HUES6 (cell line): ENCODE results near the gene LCORL.
"Not testable (repeated sequence)": the region's sequence is repeated elsewhere in the genome, so short reads cannot be mapped to it uniquely, and the experiment has no call there.

Experiments used
- H3K27ac ChIP-seq: 2 replicates; pipeline ENCODE4 v1.7.0; 2013; ENCODE audit warnings: low read depth, mild to moderate bottlenecking, low read length, inconsistent platforms
- H3K27me3 ChIP-seq: 2 replicates; pipeline ENCODE4 v1.6.1; 2013; ENCODE audit warnings: low read length; ENCODE audit not compliant: control insufficient read depth, insufficient read depth
- H3K36me3 ChIP-seq: 2 replicates; pipeline ENCODE4 v1.6.1; 2013; ENCODE audit warnings: low read length; ENCODE audit not compliant: control insufficient read depth, insufficient read depth
- H3K4me1 ChIP-seq: 2 replicates; pipeline ENCODE4 v1.6.1; 2013; ENCODE audit warnings: low read length; ENCODE audit not compliant: control insufficient read depth, insufficient read depth
- H3K4me3 ChIP-seq: 2 replicates; pipeline ENCODE4 v1.5.1; 2013; ENCODE audit warnings: low read depth, low read length
- H3K9ac ChIP-seq: one replicate; pipeline ENCODE4 v1.6.1; 2013; ENCODE audit warnings: mild to moderate bottlenecking, low read length
- H3K9me3 ChIP-seq: 2 replicates; pipeline ENCODE4 v1.6.1; 2013; ENCODE audit warnings: low read depth, low read length; ENCODE audit not compliant: control insufficient read depth, insufficient read depth

LCORL gene

GRCh38 chr4:18014269-18014668 is 7.3 kb downstream of the LCORL start:
- Histone ChIP-seq H3K9ac (no peak overlapping the region), H3K9me3 (0 out of 2 replicates have a peak, but pooled peaks cover 2% of the 10 kb centered on the region), H3K36me3 (no peaks in the 10 kb centered on the region), H3K27me3 (no peaks in the 10 kb centered on the region), H3K4me3 (no peak overlapping the region), H3K27ac (no peak overlapping the region), H3K4me1 (no peaks in the 10 kb centered on the region)

- Histone ChIP-seq H3K4me3 (no peak overlapping the region), H3K36me3 (no peaks in the 10 kb centered on the region), H3K27me3 (no peaks in the 10 kb centered on the region), H3K9ac (no peak overlapping the region), H3K4me1 (no peaks in the 10 kb centered on the region), H3K27ac (no peak overlapping the region), H3K9me3 (0 out of 2 replicates have a peak, but pooled peaks cover 2% of the 10 kb centered on the region)
Measured at GRCh38 chr4:18012807-18013462, 8.6 kb downstream of the LCORL start.

GRCh38 chr4:18012134-18012806 is 9.3 kb downstream of the LCORL start:
- Histone ChIP-seq H3K27me3 (no peaks in the 10 kb centered on the region), H3K36me3 (no peaks in the 10 kb centered on the region), H3K9me3 (0 out of 2 replicates have a peak, but pooled peaks cover 2% of the 10 kb centered on the region), H3K4me3 (no peak overlapping the region), H3K9ac (no peak overlapping the region), H3K27ac (no peak overlapping the region), H3K4me1 (no peaks in the 10 kb centered on the region)

- peaks cover 28% of the 10 kb centered on the region for H3K9me3 ChIP-seq
- H3K36me3 ChIP-seq, result peaks cover 3% of the 10 kb centered on the region; the same call in 1 of the 2 replicates
- no peak overlapping the region for H3K27ac ChIP-seq
- H3K4me3 ChIP-seq, result no peak overlapping the region
- no peak overlapping the region for H3K9ac ChIP-seq
- no peaks in the 10 kb centered on the region for H3K27me3 ChIP-seq
- no peaks in the 10 kb centered on the region for H3K4me1 ChIP-seq
Measured at GRCh38 chr4:18007625-18008024, 13.9 kb downstream of the LCORL start.

- peaks cover 28% of the 10 kb centered on the region for H3K9me3 ChIP-seq
- H3K27ac ChIP-seq, H3K27me3 ChIP-seq, H3K4me3 ChIP-seq, H3K9ac ChIP-seq, H3K36me3 ChIP-seq, H3K4me1 ChIP-seq: not testable (repeated sequence)
Measured at GRCh38 chr4:18006432-18006831, 15.1 kb downstream of the LCORL start.

GRCh38 chr4:17997129-17997528 is 24.4 kb downstream of the LCORL start:
- Histone ChIP-seq H3K4me1 (no peaks in the 10 kb centered on the region), H3K27me3 (no peaks in the 10 kb centered on the region), H3K36me3 (no peaks in the 10 kb centered on the region), H3K27ac (no peak overlapping the region), H3K9me3 (no peaks in the 10 kb centered on the region; the same call in 1 of the 2 replicates), H3K4me3 (no peak overlapping the region), H3K9ac (no peak overlapping the region)

GRCh38 chr4:17995165-17995564 is 26.4 kb downstream of the LCORL start:
- Histone ChIP-seq H3K4me1 (no peaks in the 10 kb centered on the region), H3K36me3 (no peaks in the 10 kb centered on the region), H3K4me3 (no peak overlapping the region), H3K9me3 (no peaks in the 10 kb centered on the region; the same call in 1 of the 2 replicates), H3K9ac (no peak overlapping the region), H3K27ac (no peak overlapping the region), H3K27me3 (no peaks in the 10 kb centered on the region)

- H3K27ac ChIP-seq, result no peak overlapping the region
- H3K4me1 ChIP-seq, result no peaks in the 10 kb centered on the region
- H3K36me3 ChIP-seq, result no peaks in the 10 kb centered on the region
- no peak overlapping the region for H3K4me3 ChIP-seq
- H3K27me3 ChIP-seq, result no peaks in the 10 kb centered on the region
- peaks cover 68% of the 10 kb centered on the region for H3K9me3 ChIP-seq
- no peak overlapping the region for H3K9ac ChIP-seq
Measured at GRCh38 chr4:17985832-17986231, 35.7 kb downstream of the LCORL start.

GRCh38 chr4:17981063-17981462 is 40.5 kb downstream of the LCORL start:
- Histone ChIP-seq H3K36me3 (no peaks in the 10 kb centered on the region), H3K9me3 (peaks cover 42% of the 10 kb centered on the region), H3K27ac (no peak overlapping the region)

GRCh38 chr4:17968721-17969120 is 52.8 kb downstream of the LCORL start:
- H3K9ac ChIP-seq, result no peak overlapping the region
- H3K4me1 ChIP-seq, result no peaks in the 10 kb centered on the region
- no peaks in the 10 kb centered on the region for H3K9me3 ChIP-seq
- H3K4me3 ChIP-seq, result no peak overlapping the region
- H3K27me3 ChIP-seq, result no peaks in the 10 kb centered on the region
- no peaks in the 10 kb centered on the region for H3K36me3 ChIP-seq
- H3K27ac ChIP-seq, result no peak overlapping the region

More at GRCh38 chr4:17981063-17981462, 40.5 kb downstream of the LCORL start:
- no peak overlapping the region for H3K9ac ChIP-seq
- H3K4me1 ChIP-seq, result no peaks in the 10 kb centered on the region
- H3K4me3 ChIP-seq, result no peak overlapping the region
- no peaks in the 10 kb centered on the region for H3K27me3 ChIP-seq

- H3K27ac ChIP-seq, result no peak overlapping the region
- H3K4me3 ChIP-seq, result no peak overlapping the region
- no peaks in the 10 kb centered on the region for H3K4me1 ChIP-seq
- no peaks in the 10 kb centered on the region for H3K36me3 ChIP-seq
- no peaks in the 10 kb centered on the region for H3K27me3 ChIP-seq
- H3K9me3 ChIP-seq, result no peaks in the 10 kb centered on the region
- H3K9ac ChIP-seq, result no peak overlapping the region
Measured at GRCh38 chr4:17967078-17967477, 54.5 kb downstream of the LCORL start.
